ENCODE measurements around the gene PITPNC1.

The PITPNC1 gene

GRCh38 chr17:67548693-67549092 is 171.6 kb downstream of the PITPNC1 start:
- H3K4me1 ChIP-seq (ENCODE audit: control insufficient read depth, insufficient read depth, low read length, unreplicated experiment), result no peaks in the 10 kb centered on the region
- no peaks in the 10 kb centered on the region for H3K36me3 ChIP-seq (ENCODE audit: insufficient read depth, low read length)
- no peak overlapping the region for H3K27ac ChIP-seq (ENCODE audit: low read depth, low read length)
- no peaks in the 10 kb centered on the region for H3K27me3 ChIP-seq (ENCODE audit: insufficient read depth, low read length)
- H3K79me2 ChIP-seq (ENCODE audit: control insufficient read depth, insufficient read depth, low read length, unreplicated experiment), result no peaks in the 10 kb centered on the region
- no peak overlapping the region for H2AFZ ChIP-seq (ENCODE audit: low read length, unreplicated experiment)
- no peak overlapping the region for H3K4me3 ChIP-seq (ENCODE audit: low read depth, low read length)

GRCh38 chr17:67549820-67550219 is 172.7 kb downstream of the PITPNC1 start:
- Histone ChIP-seq H2AFZ (ENCODE audit: low read length, unreplicated experiment) (no peak overlapping the region), H3K27me3 (ENCODE audit: insufficient read depth, low read length) (no peaks in the 10 kb centered on the region), H3K79me2 (ENCODE audit: control insufficient read depth, insufficient read depth, low read length, unreplicated experiment) (no peaks in the 10 kb centered on the region), H3K4me3 (ENCODE audit: low read depth, low read length) (no peak overlapping the region), H3K4me1 (ENCODE audit: control insufficient read depth, insufficient read depth, low read length, unreplicated experiment) (no peaks in the 10 kb centered on the region), H3K36me3 (ENCODE audit: insufficient read depth, low read length) (no peaks in the 10 kb centered on the region), H3K27ac (ENCODE audit: low read depth, low read length) (no peak overlapping the region)

- no peaks in the 10 kb centered on the region for H3K36me3 ChIP-seq (ENCODE audit: insufficient read depth, low read length)
- H3K4me3 ChIP-seq (ENCODE audit: low read depth, low read length), result no peak overlapping the region
Measured at GRCh38 chr17:67554634-67555033, 177.6 kb downstream of the PITPNC1 start.

GRCh38 chr17:67555855-67556254 is 178.8 kb downstream of the PITPNC1 start:
- Histone ChIP-seq H3K79me2 (ENCODE audit: control insufficient read depth, insufficient read depth, low read length, unreplicated experiment) (no peaks in the 10 kb centered on the region), H2AFZ (ENCODE audit: low read length, unreplicated experiment) (no peak overlapping the region), H3K4me3 (ENCODE audit: low read depth, low read length) (no peak overlapping the region), H3K36me3 (ENCODE audit: insufficient read depth, low read length) (no peaks in the 10 kb centered on the region), H3K27me3 (ENCODE audit: insufficient read depth, low read length) (no peaks in the 10 kb centered on the region), H3K27ac (ENCODE audit: low read depth, low read length) (no peak overlapping the region), H3K4me1 (ENCODE audit: control insufficient read depth, insufficient read depth, low read length, unreplicated experiment) (no peaks in the 10 kb centered on the region)

More at GRCh38 chr17:67554634-67555033, 177.6 kb downstream of the PITPNC1 start:
- H3K4me1 ChIP-seq (ENCODE audit: control insufficient read depth, insufficient read depth, low read length, unreplicated experiment), result no peaks in the 10 kb centered on the region
- no peak overlapping the region for H2AFZ ChIP-seq (ENCODE audit: low read length, unreplicated experiment)
- no peaks in the 10 kb centered on the region for H3K27me3 ChIP-seq (ENCODE audit: insufficient read depth, low read length)
- no peak overlapping the region for H3K27ac ChIP-seq (ENCODE audit: low read depth, low read length)
- H3K79me2 ChIP-seq (ENCODE audit: control insufficient read depth, insufficient read depth, low read length, unreplicated experiment), result no peaks in the 10 kb centered on the region

GRCh38 chr17:67557052-67557845 is 180.2 kb downstream of the PITPNC1 start:
- no peak overlapping the region for H3K4me3 ChIP-seq (ENCODE audit: low read depth, low read length)
- H3K27me3 ChIP-seq (ENCODE audit: insufficient read depth, low read length), result no peaks in the 10 kb centered on the region
- H3K79me2 ChIP-seq (ENCODE audit: control insufficient read depth, insufficient read depth, low read length, unreplicated experiment), result no peaks in the 10 kb centered on the region
- no peak overlapping the region for H3K27ac ChIP-seq (ENCODE audit: low read depth, low read length)
- H3K4me1 ChIP-seq (ENCODE audit: control insufficient read depth, insufficient read depth, low read length, unreplicated experiment), result no peaks in the 10 kb centered on the region
- H3K36me3 ChIP-seq (ENCODE audit: insufficient read depth, low read length), result no peaks in the 10 kb centered on the region
- H2AFZ ChIP-seq (ENCODE audit: low read length, unreplicated experiment), result no peak overlapping the region

GRCh38 chr17:67557921-67558320 is 180.8 kb downstream of the PITPNC1 start:
- Histone ChIP-seq H3K79me2 (ENCODE audit: control insufficient read depth, insufficient read depth, low read length, unreplicated experiment) (no peaks in the 10 kb centered on the region), H2AFZ (ENCODE audit: low read length, unreplicated experiment) (no peak overlapping the region), H3K27ac (ENCODE audit: low read depth, low read length) (no peak overlapping the region), H3K27me3 (ENCODE audit: insufficient read depth, low read length) (no peaks in the 10 kb centered on the region), H3K4me3 (ENCODE audit: low read depth, low read length) (no peak overlapping the region), H3K36me3 (ENCODE audit: insufficient read depth, low read length) (no peaks in the 10 kb centered on the region), H3K4me1 (ENCODE audit: control insufficient read depth, insufficient read depth, low read length, unreplicated experiment) (no peaks in the 10 kb centered on the region)

- H3K79me2 ChIP-seq (ENCODE audit: control insufficient read depth, insufficient read depth, low read length, unreplicated experiment), result no peaks in the 10 kb centered on the region
- H3K4me1 ChIP-seq (ENCODE audit: control insufficient read depth, insufficient read depth, low read length, unreplicated experiment), result no peaks in the 10 kb centered on the region
- H3K27me3 ChIP-seq (ENCODE audit: insufficient read depth, low read length), result no peaks in the 10 kb centered on the region
- no peak overlapping the region for H3K4me3 ChIP-seq (ENCODE audit: low read depth, low read length)
- H3K36me3 ChIP-seq (ENCODE audit: insufficient read depth, low read length), result no peaks in the 10 kb centered on the region
- no peak overlapping the region for H2AFZ ChIP-seq (ENCODE audit: low read length, unreplicated experiment)
- no peak overlapping the region for H3K27ac ChIP-seq (ENCODE audit: low read depth, low read length)
Measured at GRCh38 chr17:67558740-67559380, 181.8 kb downstream of the PITPNC1 start.

GRCh38 chr17:67559381-67559966 is 182.4 kb downstream of the PITPNC1 start:
- H3K4me1 ChIP-seq (ENCODE audit: control insufficient read depth, insufficient read depth, low read length, unreplicated experiment), result no peaks in the 10 kb centered on the region
- no peak overlapping the region for H3K27ac ChIP-seq (ENCODE audit: low read depth, low read length)
- no peak overlapping the region for H2AFZ ChIP-seq (ENCODE audit: low read length, unreplicated experiment)
- no peak overlapping the region for H3K4me3 ChIP-seq (ENCODE audit: low read depth, low read length)
- no peaks in the 10 kb centered on the region for H3K36me3 ChIP-seq (ENCODE audit: insufficient read depth, low read length)
- H3K27me3 ChIP-seq (ENCODE audit: insufficient read depth, low read length), result no peaks in the 10 kb centered on the region
- H3K79me2 ChIP-seq (ENCODE audit: control insufficient read depth, insufficient read depth, low read length, unreplicated experiment), result no peaks in the 10 kb centered on the region

GRCh38 chr17:67562005-67562404 is 184.9 kb downstream of the PITPNC1 start:
- Histone ChIP-seq H3K27ac (ENCODE audit: low read depth, low read length) (no peak overlapping the region), H3K79me2 (ENCODE audit: control insufficient read depth, insufficient read depth, low read length, unreplicated experiment) (no peaks in the 10 kb centered on the region), H3K4me1 (ENCODE audit: control insufficient read depth, insufficient read depth, low read length, unreplicated experiment) (no peaks in the 10 kb centered on the region), H3K4me3 (ENCODE audit: low read depth, low read length) (no peak overlapping the region), H3K27me3 (ENCODE audit: insufficient read depth, low read length) (no peaks in the 10 kb centered on the region), H3K36me3 (ENCODE audit: insufficient read depth, low read length) (no peaks in the 10 kb centered on the region), H2AFZ (ENCODE audit: low read length, unreplicated experiment) (no peak overlapping the region)

GRCh38 chr17:67563692-67564228 is 186.7 kb downstream of the PITPNC1 start:
- Histone ChIP-seq H2AFZ (ENCODE audit: low read length, unreplicated experiment) (no peak overlapping the region), H3K4me3 (ENCODE audit: low read depth, low read length) (no peak overlapping the region), H3K79me2 (ENCODE audit: control insufficient read depth, insufficient read depth, low read length, unreplicated experiment) (no peaks in the 10 kb centered on the region), H3K36me3 (ENCODE audit: insufficient read depth, low read length) (no peaks in the 10 kb centered on the region), H3K27ac (ENCODE audit: low read depth, low read length) (no peak overlapping the region), H3K4me1 (ENCODE audit: control insufficient read depth, insufficient read depth, low read length, unreplicated experiment) (no peaks in the 10 kb centered on the region), H3K27me3 (ENCODE audit: insufficient read depth, low read length) (no peaks in the 10 kb centered on the region)

Measured in ACC112 (cell line).